HepG2 (cell line): ENCODE measurements around the gene PPIA. TPM values are rescaled to one million over a fixed set of nuclear protein-coding genes. Genes with fewer than 3 reads are reported as not detected.

ENCODE experiments used
- ATAC-seq: fragments of 200-7000 bp; cut with Tn5 transposase; 3 replicates; pipeline ENCODE4 v1.9.1; 2020; ENCODE audit warnings: mild to moderate bottlenecking, moderate library complexity
- BruUV-seq: library from RNA; stranded (reverse); fragments of 400-500 nt; replicated peaks from 2 replicates; lab custom pipeline; 2021; lab: Mats Ljungman, UMichigan
- CTCF ChIA-PET: fragments of 300-600 bp; formaldehyde crosslinking; extraction: SDS; loops from one replicate; lab custom pipeline; 2021; ENCODE audit warnings: low total read pairs, inconsistent platforms, low intra/inter-chr PET ratio; lab: Yijun Ruan, JAX
- POLR2A ChIA-PET: fragments of 350-600 bp; sonication (Branson Sonifier 250); formaldehyde crosslinking; loops from one replicate; lab custom pipeline; 2020; ENCODE audit warnings: antibody characterized with exemption, inconsistent platforms; lab: Yijun Ruan, JAX
- DNase-seq: peaks from one replicate; pipeline ENCODE4 v3.0.0-alpha.2; 2015; ENCODE audit warnings: low spot score
- FAIRE-seq: peaks from 3 replicates; lab custom pipeline; 2011; peaks lifted over from hg19 to GRCh38; lab: Jason Lieb, UNC
- H2AFZ ChIP-seq: one replicate; pipeline ENCODE4 v1.6.1; 2011; ENCODE audit warnings: low read length, inconsistent platforms
- H3K27ac ChIP-seq: fragments of 300-600 bp; 3 replicates; pipeline ENCODE4 v1.8.0; 2011; ENCODE audit warnings: mixed run types, mild to moderate bottlenecking, mixed read lengths, low read length, inconsistent platforms; ENCODE audit not compliant: insufficient read depth; ENCODE audit errors: extremely low read length
- H3K27me3 ChIP-seq, 2 experiments: fragments of 200-600 bp in 1 of 2; 2 replicates in 1 of 2; 3 replicates in 1 of 2; pipeline versions ENCODE4 v1.6.0 to v1.8.0; 2011; ENCODE audit warnings: low read length in 2 of 2, mild to moderate bottlenecking in 2 of 2, moderate library complexity in 2 of 2, inconsistent platforms in 1 of 2; ENCODE audit not compliant: insufficient read depth in 2 of 2, control insufficient read depth in 1 of 2
- H3K36me3 ChIP-seq, 2 experiments: fragments of 200-600 bp in 1 of 2; replicated peaks in 1 of 2; 2 replicates in 1 of 2; 3 replicates in 1 of 2; pipeline versions ENCODE4 v1.5.1 to v1.8.0; 2011; ENCODE audit warnings: low read length in 2 of 2, inconsistent platforms in 1 of 2; ENCODE audit not compliant: insufficient read depth in 2 of 2, control insufficient read depth in 1 of 2
- H3K4me1 ChIP-seq: 2 replicates; pipeline ENCODE4 v1.5.1; 2012; ENCODE audit warnings: low read length, inconsistent platforms; ENCODE audit not compliant: insufficient read depth
- H3K4me2 ChIP-seq: 2 replicates; pipeline ENCODE4 v1.6.0; 2011; ENCODE audit warnings: low read depth, low read length, inconsistent platforms
- H3K4me3 ChIP-seq, 3 experiments: fragments of 200-600 bp in 1 of 3; sonication (generic), shearing (Covaris generic) in 1 of 3; replicated peaks in 1 of 3; 2 replicates each; pipeline ENCODE4 v1.5.1; 2011 to 2016; ENCODE audit warnings: low read length in 3 of 3, inconsistent platforms in 2 of 3, low read depth in 2 of 3, mild to moderate bottlenecking in 2 of 3, control low read depth in 1 of 3, mixed read lengths in 1 of 3; ENCODE audit not compliant: insufficient read depth in 1 of 3
- H3K79me2 ChIP-seq: one replicate; pipeline ENCODE4 v1.6.1; 2011; ENCODE audit warnings: low read length, inconsistent platforms; ENCODE audit not compliant: insufficient read depth
- H3K9ac ChIP-seq: 2 replicates; pipeline ENCODE4 v1.6.0; 2011; ENCODE audit warnings: mild to moderate bottlenecking, low read depth, low read length, inconsistent platforms; ENCODE audit not compliant: insufficient read depth
- H3K9me3 ChIP-seq: 2 replicates; pipeline ENCODE4 v1.5.1; 2012; ENCODE audit warnings: mild to moderate bottlenecking, low read length
- H4K20me1 ChIP-seq: 2 replicates; pipeline ENCODE4 v1.6.0; 2011; ENCODE audit warnings: inconsistent platforms, mild to moderate bottlenecking, low read length, moderate library complexity; ENCODE audit not compliant: insufficient read depth
- AKAP8 ChIP-seq: sonication (generic); formaldehyde crosslinking; IDR thresholded peaks from 2 replicates; pipeline ENCODE4 v1.5.1; 2020; ENCODE audit warnings: mild to moderate bottlenecking, missing genetic modification reagents
- ATF3 ChIP-seq: sonication (generic); formaldehyde crosslinking; IDR thresholded peaks from 2 replicates; pipeline ENCODE4 v1.4.0; 2020; ENCODE audit warnings: missing genetic modification reagents
- BRF2 ChIP-seq: sonication (generic); formaldehyde crosslinking; IDR thresholded peaks from 2 replicates; pipeline ENCODE4 v1.8.1; 2022; ENCODE audit warnings: mild to moderate bottlenecking, missing genetic modification reagents
- CTCF ChIP-seq: sonication (generic); formaldehyde crosslinking; IDR thresholded peaks from 2 replicates; pipeline ENCODE4 v1.5.0; 2020; ENCODE audit warnings: mild to moderate bottlenecking, missing genetic modification reagents, moderate library complexity
- DRAP1 ChIP-seq: IDR thresholded peaks from 2 replicates; pipeline ENCODE4 v1.6.1; 2016; ENCODE audit warnings: missing genetic modification reagents, missing compliant biosample characterization
- MAFF ChIP-seq: IDR thresholded peaks from 2 replicates; pipeline ENCODE4 v1.6.1; 2011; ENCODE audit warnings: low read depth, low read length, improper control_type of control experiment
- MEF2D ChIP-seq: sonication (generic); formaldehyde crosslinking; IDR thresholded peaks from 2 replicates; pipeline ENCODE4 v1.5.1; 2020; ENCODE audit warnings: mild to moderate bottlenecking, missing genetic modification reagents
- PRMT3 ChIP-seq: sonication (generic); formaldehyde crosslinking; IDR thresholded peaks from 2 replicates; pipeline ENCODE4 v1.8.1; 2022; ENCODE audit warnings: low read depth, mild to moderate bottlenecking, moderate library complexity, missing genetic modification reagents, borderline replicate concordance
- TBX3 ChIP-seq: fragments of 450-650 bp; IDR thresholded peaks from 2 replicates; pipeline ENCODE4 v1.6.1; 2017; ENCODE audit warnings: antibody characterized with exemption, mild to moderate bottlenecking, inconsistent platforms, borderline replicate concordance
- ZFP90 ChIP-seq: sonication (generic); formaldehyde crosslinking; IDR thresholded peaks from 2 replicates; pipeline ENCODE4 v1.8.0; 2022; ENCODE audit warnings: missing genetic modification reagents, mild to moderate bottlenecking, inconsistent platforms, borderline replicate concordance
- ZNF101 ChIP-seq: sonication (generic); formaldehyde crosslinking; IDR thresholded peaks from 2 replicates; pipeline ENCODE4 v1.4.0; 2020; ENCODE audit warnings: mild to moderate bottlenecking, low read depth, missing genetic modification reagents, borderline replicate concordance
- ZNF17 ChIP-seq: sonication (generic); formaldehyde crosslinking; IDR thresholded peaks from 2 replicates; pipeline ENCODE4 v1.5.0; 2020; ENCODE audit warnings: mild to moderate bottlenecking, missing genetic modification reagents
- ZNF354B ChIP-seq: sonication (generic); formaldehyde crosslinking; IDR thresholded peaks from 2 replicates; pipeline ENCODE4 v1.8.0; 2022; ENCODE audit warnings: mild to moderate bottlenecking, missing genetic modification reagents
- ZNF431 ChIP-seq: sonication (generic); formaldehyde crosslinking; IDR thresholded peaks from 2 replicates; pipeline ENCODE4 v1.9.0; 2022; ENCODE audit warnings: missing genetic modification reagents, low read depth, mild to moderate bottlenecking, borderline replicate concordance
- ZNF563 ChIP-seq: sonication (generic); formaldehyde crosslinking; IDR thresholded peaks from 2 replicates; pipeline ENCODE4 v1.8.0; 2022; ENCODE audit warnings: mild to moderate bottlenecking, moderate library complexity, missing genetic modification reagents
- ZNF597 ChIP-seq: sonication (generic); formaldehyde crosslinking; IDR thresholded peaks from 2 replicates; pipeline ENCODE4 v1.5.0; 2020; ENCODE audit warnings: missing genetic modification reagents
- WGBS: methylation state at CpG from one replicate; pipeline ENCODE4 v1.1.6; 2017; ENCODE audit warnings: low lambda C conversion rate; 5-methylcytosine and 5-hydroxymethylcytosine counted together
- in situ Hi-C: cut with HindIII; loops from 2 replicates; pipeline ENCODE4 v1.10.0; 2017; ENCODE audit warnings: low pct_unique_long_range_greater_than_20kb; ENCODE audit not compliant: extremely low pct_ligation_motif_present
- intact Hi-C: fragments of 100-400 bp; cut with micrococcal nuclease; formaldehyde crosslinking; loops from one replicate; pipeline ENCODE4 v1.10.0; 2022; ENCODE audit not compliant: unreplicated experiment
- polyA plus RNA-seq, 8 experiments: library from polyadenylated mRNA; depleted of rRNA in 3 of 8; stranded (reverse) in 7 of 8; unstranded in 1 of 8; fragments of >200 nt; fragmentation: Illumina TruSeq in 4 of 8; extraction: Trizol in 4 of 8; gene quantifications; 2 replicates each; pipeline versions ENCODE4 v1.2.1 to v1.2.3, GENCODE V29; 2011 to 2016; ENCODE audit warnings: low read depth in 4 of 8, missing spikeins in 1 of 8, mixed read lengths in 1 of 8; ENCODE audit not compliant: insufficient read depth in 1 of 8
- total RNA-seq, 5 experiments: library from RNA; depleted of rRNA; stranded (reverse); fragments of >200 nt; fragmentation: Illumina TruSeq; extraction: Trizol; gene quantifications; 2 replicates each; pipeline ENCODE4 v1.2.3, GENCODE V29; 2016; ENCODE audit warnings: low read depth in 1 of 5

The PPIA gene
- total and polyA plus RNA-seq, 2 of the 13 experiments (the other 11 are each of a cell fraction or from before 2014, with no cell fraction given) = 2,268 to 3,010 TPM

GRCh38 chr7:44757311-44757710, 39.2 kb upstream of the PPIA start:
- no peak overlapping the region for H3K27ac ChIP-seq
- TF ChIP-seq MEF2D = no peak
- TF ChIP-seq AKAP8 (CRISPR knock-in tag) = no peak
- TF ChIP-seq ATF3 (CRISPR knock-in tag) = no peak
- no peak for TF ChIP-seq CTCF (CRISPR knock-in tag)
- TF ChIP-seq ZFP90 = no peak
- no peak for TF ChIP-seq ZNF431
- no peak for TF ChIP-seq ZNF597 (CRISPR knock-in tag)
- TF ChIP-seq ZNF563 = no peak
- TF ChIP-seq TBX3 = no peak
- TF ChIP-seq DRAP1 (CRISPR knock-in tag) = no peak
- TF ChIP-seq BRF2 (CRISPR knock-in tag) = no peak
- no peak for TF ChIP-seq ZNF101 (CRISPR knock-in tag)
- TF ChIP-seq ZNF17 (CRISPR knock-in tag) = no peak
- no peak for TF ChIP-seq MAFF
- TF ChIP-seq PRMT3 = no peak
- TF ChIP-seq ZNF354B (CRISPR knock-in tag) = no peak
- TF ChIP-seq, all 625 proteins: peak for 0
- ATAC-seq (no peak), DNase-seq (no peak), FAIRE-seq (no peak)
- in situ Hi-C loops = loop anchor here (25.0 kb wide), 1 partner anchor 170 kb away; the partner anchor contains the start of gene TMED4
- no peaks in the 10 kb centered on the region; the same call in 1 of the 2 replicates for H3K4me1 ChIP-seq
- H4K20me1 ChIP-seq = no peaks in the 10 kb centered on the region
- no peak overlapping the region for H2AFZ ChIP-seq
- POLR2A ChIA-PET = no interaction called here
- no peak overlapping the region for H3K4me2 ChIP-seq
- no peaks in the 10 kb centered on the region for H3K9me3 ChIP-seq
- CTCF ChIA-PET = no interaction called here
- no peak overlapping the region for H3K9ac ChIP-seq
- H3K36me3 ChIP-seq = peaks cover 16 to 20% of the 10 kb centered on the region in 2 experiments; a peak in 3 of 5 replicates
- H3K79me2 ChIP-seq = peaks cover 2% of the 10 kb centered on the region
- WGBS = 100% methylated on average over 1 of the region's 10 CpGs
- no TSS peak for BruUV-seq
- H3K27me3 ChIP-seq = no peaks in the 10 kb centered on the region
- no peak overlapping the region for H3K4me3 ChIP-seq
- intact Hi-C loops = no loop called here
